Erythroblast (primary cell): Measurements from ENCODE around the gene MKKS.

Source experiments
- DNase-seq, 2 experiments: peaks; one replicate each; lab custom pipeline; 2025; lab: John Stamatoyannopoulos, UW
- GATA1 ChIP-seq: IDR thresholded peaks from 2 replicates; pipeline ENCODE4 v1.6.1; 2011; ENCODE audit warnings: low read depth, mild to moderate bottlenecking, control low read depth, low read length, moderate library complexity
- POLR2A ChIP-seq: IDR thresholded peaks from 2 replicates; pipeline ENCODE4 v1.6.1; 2011; ENCODE audit warnings: mild to moderate bottlenecking, low read length

MKKS gene

DNA sequence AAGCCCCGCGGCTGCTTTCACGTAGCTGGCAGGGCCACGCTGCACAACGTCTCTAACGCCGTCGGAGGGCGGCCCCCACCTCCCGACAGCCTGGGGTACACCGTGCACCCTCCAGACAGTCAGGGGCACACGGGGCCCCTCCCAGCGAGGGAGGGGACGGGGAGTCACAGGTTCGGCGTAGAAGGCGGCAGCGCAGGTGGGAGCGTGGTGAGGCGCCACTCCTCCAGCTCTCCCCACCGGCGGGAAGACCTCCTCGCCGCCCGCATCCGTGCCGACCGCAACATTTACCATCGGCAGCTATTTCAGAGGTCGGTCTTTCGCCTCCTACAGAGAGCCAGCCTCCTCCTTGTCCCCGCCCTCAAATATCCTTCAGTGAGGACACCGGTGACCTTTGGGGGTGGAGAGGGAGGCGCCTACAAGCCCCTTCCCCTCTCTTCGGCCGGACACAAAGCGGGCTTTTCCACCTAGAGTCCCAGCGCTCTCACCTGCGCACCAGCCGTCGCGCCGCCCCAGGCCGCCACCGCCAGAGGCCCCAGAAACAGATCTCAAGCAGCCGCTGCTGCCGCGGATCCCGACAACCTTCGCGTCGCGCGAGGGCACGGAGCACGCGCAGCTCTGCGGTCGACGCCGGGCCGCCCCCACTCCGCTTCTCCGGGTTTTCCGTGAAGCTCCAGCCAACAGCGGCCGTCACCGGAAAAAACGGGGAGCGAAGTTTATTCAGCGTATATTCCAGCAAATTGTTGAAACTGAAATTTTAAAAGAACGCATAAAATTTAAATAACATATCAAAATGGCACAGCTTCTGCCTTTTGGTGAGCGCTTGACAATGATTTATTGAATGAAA lies at the start of gene MKKS:
Gene MKKS, minus strand, starts transcription at position 600 of the 844 bp plus-strand sequence. CDS start 20,708 bp downstream, outside the sequence.
- TF ChIP-seq GATA1 (no peak), POLR2A (no peak)
- peak; percentile 93 to 95 for DNase-seq

DNA sequence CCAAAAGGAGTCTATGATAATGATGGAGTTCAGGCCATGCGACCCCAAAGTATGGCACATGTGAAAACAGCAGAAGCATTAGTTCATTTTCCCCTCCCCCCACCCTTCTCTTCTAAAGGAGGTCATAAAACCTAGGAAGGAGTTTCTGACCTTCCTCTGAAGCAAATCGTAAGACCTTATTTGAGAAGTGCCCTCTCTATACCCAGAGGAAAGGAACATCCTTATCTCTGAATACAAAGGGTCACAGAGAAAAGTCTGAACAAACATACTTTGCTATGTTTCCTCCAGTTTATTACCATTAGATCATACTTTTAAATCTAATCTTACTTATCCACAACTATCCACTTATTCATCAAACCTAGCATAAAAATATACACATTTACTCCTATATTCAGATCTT lies 49.7 kb upstream of the MKKS start:
- no peak for DNase-seq
- TF ChIP-seq GATA1 (no peak), POLR2A (no peak)

DNA sequence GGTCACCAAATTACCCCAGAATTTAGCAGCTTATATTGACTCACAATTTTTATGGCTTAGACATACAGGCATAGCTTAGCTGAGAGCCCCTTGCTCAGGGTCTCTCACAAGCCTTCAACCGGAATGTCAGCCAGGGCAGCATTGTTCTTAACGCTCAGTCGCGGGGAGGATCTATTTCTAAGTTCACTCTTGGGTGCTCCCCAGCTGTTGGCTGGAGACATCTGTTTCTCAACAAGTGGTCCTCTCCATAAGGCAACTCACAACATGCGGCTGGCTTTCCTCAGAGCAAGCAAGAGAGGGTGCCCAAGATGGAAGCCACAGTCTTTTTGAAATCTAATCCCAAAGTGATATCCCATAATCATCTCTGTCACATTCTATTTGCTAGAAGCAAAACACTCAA lies 47.7 kb upstream of the MKKS start:
- DNase-seq = no peak
- TF ChIP-seq POLR2A (no peak), GATA1 (no peak)

DNA sequence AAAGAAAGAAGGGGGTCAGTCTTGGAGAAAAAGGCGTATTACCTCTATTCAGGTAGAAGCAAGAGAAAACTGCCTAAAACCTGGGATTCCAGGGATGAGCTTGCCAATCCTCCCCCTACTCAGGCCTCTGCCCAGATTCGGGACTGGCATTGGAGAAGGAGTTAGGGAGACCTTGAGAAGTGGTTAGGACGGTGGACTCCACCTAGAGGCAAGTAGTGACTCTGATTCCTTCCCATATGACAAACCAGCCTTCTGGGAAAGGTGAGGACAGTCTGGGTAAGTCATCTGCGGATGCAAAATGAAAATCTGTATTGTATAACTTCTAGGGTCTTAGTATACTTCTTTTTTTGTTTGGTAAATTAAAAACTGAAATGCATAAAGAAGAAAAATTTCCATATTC lies 44.9 kb upstream of the MKKS start:
- DNase-seq = no peak
- TF ChIP-seq POLR2A = no peak
- no peak for TF ChIP-seq GATA1

DNA sequence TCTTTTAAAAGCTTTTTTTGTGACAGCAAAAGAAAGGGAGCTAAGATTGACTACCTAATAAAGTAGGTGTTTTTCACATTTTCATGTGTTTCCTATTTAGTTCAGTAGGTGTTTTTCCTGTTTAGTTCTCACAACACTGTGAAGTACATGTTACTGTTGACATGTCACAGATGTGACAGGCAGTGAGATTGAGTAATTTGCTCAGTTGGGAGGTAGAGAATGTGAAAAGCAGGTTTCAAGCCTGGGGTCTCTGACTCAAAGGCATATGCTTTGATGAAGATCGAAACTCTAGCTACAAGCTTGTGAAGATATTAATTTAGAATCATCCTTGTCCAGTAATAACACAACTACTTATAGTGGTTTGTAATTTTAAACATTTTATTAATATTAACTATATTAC lies 44.2 kb upstream of the MKKS start:
- TF ChIP-seq GATA1 (no peak), POLR2A (no peak)
- DNase-seq = no peak

DNA sequence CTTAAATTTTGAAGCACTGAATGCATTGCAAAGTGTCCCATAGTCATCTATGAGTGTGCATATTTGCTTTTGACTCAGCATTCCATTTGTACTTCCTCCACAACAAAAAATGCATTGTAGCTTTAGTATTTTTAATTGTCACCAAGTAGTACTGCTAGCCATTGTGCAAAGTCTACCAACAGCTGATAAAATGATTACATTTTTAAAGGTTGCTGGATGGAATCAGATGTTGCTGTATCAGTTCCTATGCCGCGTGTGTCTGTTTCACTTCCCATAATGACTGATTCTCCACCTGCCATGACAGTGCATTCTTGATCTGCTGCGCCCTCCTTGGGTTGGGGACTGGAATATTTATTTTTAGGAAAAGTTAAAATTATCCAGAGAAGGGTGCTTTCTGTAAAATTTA lies 42.3 kb upstream of the MKKS start:
- DNase-seq = peak; percentile 37 to 69

DNA sequence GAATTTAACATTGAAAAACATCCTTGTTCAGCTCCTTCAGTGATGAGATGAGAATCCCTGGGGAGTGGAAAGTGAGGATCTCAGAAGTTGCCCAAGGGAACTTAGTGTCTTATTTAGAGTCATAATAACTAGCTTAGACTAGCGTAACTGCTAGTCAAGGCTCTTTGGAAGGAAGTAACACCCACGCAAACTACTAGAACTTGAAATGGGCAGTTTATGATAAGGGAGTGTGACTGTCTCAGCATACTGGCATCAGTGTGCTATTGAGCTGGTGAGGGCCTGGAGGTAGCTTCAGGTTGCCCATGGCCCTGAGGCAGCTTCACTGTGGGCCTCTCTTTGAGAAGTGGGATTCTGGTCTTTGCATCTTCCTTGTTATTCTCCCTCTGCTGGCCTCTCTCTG lies 41.2 kb upstream of the MKKS start:
- TF ChIP-seq POLR2A = peak; percentile 54
- TF ChIP-seq GATA1 = no peak
- DNase-seq = peak; percentile 9 to 11

More for the DNA sequence above, 42.3 kb upstream of the MKKS start:
- TF ChIP-seq GATA1 = no peak
- TF ChIP-seq POLR2A = no peak

DNA sequence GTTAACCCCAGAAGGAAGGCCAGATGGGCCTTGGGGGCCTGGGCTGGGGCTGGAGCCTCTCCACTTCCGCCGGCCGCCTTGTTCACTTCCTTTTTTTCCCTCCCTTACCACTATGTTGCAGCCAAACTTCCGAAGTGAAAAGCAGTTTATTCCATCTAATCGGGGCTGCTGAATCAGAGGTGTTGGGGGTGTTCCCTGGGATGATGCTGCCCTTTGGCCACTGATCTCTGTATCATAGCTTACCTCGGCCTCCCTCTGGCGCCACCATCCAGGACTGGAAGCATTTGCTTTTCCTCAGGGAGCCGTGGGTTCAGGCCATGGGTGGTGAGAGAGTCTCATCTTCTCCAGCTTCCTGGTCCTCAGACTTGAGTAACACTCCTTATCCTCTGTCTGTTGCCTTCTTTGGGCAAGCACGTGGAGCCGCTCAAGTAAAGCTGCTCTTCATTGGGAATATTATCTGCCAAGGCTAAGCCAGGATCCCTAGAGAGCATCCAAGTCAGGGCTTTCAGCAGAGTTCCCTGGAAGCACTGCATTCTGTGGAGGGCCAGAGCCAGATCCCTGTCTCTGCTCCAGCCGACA lies 40.7 kb upstream of the MKKS start:
- DNase-seq = peak in 1 of 2 experiments; percentile 19
- TF ChIP-seq GATA1 (no peak), POLR2A (no peak)

DNA sequence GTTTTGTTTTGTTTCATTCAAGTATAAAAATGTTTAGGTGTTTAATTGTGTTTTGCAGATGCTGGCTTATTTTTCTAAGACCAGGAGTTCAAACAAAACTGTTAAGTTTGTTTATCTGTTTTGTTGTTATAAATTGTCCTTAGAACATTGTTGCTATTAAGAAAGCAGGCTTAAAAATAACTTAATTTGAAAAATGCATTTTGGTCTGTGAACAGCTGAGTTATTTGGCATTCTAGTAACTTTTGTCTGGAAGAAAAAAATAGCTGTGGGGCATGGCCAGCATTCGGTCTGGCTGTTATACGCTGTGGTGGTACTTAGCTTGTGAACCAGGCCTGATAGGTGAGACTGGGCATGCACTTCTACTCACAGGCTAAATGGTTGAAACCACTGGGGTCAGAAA lies 38.8 kb upstream of the MKKS start:
- DNase-seq = no peak
- TF ChIP-seq POLR2A (no peak), GATA1 (no peak)

DNA sequence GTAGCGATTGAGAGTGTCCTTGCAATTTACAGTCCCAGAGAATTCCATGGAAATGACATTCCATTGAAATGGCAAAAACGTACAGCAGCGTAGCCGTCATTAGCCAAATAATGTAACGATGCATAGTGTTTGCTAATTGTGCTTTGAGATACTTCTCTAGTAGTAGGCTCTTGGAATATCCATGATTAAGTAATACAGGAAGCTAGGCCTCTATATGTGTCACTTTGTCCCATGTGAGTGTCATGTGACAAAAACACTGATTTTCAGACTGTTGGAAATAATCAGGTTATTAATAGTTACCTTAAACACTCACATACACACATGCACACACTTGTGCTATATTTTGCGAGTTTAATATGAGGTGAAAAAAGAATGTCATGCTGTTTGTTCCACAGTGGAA lies 36.3 kb upstream of the MKKS start:
- TF ChIP-seq GATA1 (no peak), POLR2A (no peak)
- no peak for DNase-seq

DNA sequence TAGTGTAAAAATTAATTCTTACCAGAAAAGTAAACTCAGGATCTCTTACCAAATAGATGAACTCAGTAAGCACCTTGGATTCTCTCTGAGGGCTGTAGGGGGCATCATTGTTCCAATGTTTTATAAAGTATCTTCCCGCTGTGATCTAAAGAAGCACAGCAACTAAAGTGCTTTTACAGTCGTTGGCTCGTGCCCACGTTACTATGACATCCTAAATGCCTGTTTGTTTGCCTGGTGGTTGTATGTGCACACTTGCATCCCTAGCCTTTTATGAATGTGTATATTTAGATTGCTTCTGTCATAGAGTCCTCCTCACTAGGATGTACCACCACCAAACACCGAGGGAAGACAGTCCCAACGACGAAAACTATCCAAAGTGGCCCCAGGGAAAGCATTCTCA lies 35.6 kb upstream of the MKKS start:
- TF ChIP-seq GATA1 (no peak), POLR2A (no peak)
- peak; percentile 77 to 83 for DNase-seq

DNA sequence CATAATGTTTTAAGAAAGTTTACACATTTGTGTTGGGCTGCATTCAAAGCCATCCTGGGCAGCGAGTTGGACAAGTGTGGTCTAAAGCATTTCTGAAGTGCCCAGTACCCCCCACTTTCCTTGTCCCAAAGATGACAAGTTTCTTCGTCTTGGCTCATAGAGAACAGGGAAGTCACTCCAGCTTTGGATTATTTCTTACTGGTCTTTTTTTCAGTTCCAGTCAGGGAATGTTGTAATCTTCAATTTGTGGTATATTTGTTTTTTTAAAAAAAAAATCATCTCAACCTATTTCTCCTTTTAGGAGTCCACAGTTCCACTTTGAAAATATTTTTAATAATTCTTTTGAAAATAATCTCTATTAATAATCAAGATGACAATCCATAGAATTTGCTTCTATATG lies 35.0 kb upstream of the MKKS start:
- TF ChIP-seq GATA1 (no peak), POLR2A (no peak)

DNA sequence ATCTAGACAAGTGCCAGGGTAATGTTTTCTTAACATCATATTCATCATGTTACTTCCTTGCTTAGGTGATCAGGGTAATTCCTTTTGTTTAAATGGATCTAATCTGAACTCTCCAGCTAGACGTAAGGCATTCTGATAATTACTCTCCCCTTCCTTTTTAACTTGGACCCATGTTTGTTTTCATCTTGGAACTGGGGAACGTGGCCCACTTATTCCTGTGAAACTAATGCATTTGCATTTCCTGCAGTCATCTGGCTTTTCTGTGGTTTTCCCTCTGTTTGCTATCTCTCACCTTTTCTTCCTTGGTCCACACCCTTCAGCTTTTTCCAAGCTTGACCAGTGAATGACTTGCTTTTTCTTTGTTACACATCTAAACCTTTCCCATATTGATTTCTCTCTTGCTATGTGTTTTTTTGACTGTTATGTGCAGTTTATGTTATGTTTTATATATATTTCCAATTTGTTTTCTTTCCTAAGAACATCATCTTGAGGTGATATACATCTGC lies 34.4 kb upstream of the MKKS start:
- no peak for TF ChIP-seq GATA1
- no peak for TF ChIP-seq POLR2A
- no peak for DNase-seq

More for the DNA sequence above, 35.0 kb upstream of the MKKS start:
- no peak for DNase-seq

DNA sequence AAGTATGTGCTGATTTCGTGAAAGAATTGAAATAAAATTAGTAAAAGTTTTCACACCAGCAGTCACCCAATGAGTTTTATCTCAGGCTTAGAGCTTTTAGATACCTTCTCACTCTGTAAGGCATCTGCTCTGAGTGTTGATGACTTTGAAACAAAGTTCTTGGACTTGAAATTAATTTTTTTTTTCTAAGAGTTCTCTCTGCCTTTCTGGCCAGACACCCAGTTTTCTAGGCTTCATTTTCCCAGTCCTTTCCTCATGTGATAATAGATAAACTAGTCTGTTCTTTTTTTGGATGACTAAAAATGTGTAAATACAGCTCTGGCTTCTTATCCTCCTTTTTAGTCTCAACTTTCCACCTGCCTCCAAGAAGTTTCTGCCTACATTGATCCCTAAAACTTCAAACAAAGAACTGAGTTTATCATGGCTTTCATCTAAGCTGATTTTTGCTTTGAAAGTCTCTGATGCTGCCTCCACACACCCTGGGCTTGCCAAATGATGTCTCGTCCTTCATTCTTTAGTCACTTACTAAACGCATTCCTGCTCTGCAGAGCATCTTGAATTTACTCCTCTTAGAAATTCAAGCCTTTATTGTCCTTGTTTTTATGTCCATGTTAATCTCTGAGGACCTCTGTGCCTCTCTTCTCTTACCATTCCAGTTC lies 33.8 kb upstream of the MKKS start:
- DNase-seq = no peak
- TF ChIP-seq POLR2A (no peak), GATA1 (no peak)
